A673 (cell line): ENCODE measurements around the gene CCDC9B. TPM values are rescaled to one million over a fixed set of nuclear protein-coding genes. Genes with fewer than 3 reads are reported as not detected.

Experiments
- BruUV-seq: library from RNA; stranded (reverse); fragments of 400-500 nt; replicated peaks from 2 replicates; lab custom pipeline; 2021; lab: Mats Ljungman, UMichigan
- CTCF ChIA-PET: fragments of 300-600 bp; sonication (Branson Sonifier 250); formaldehyde crosslinking; loops from one replicate; lab custom pipeline; 2022; ENCODE audit warnings: antibody characterized with exemption; lab: Charles Lee
- POLR2A ChIA-PET: fragments of 300-600 bp; sonication (Branson Sonifier 250); formaldehyde crosslinking; loops from one replicate; lab custom pipeline; 2022; ENCODE audit warnings: antibody characterized with exemption; ENCODE audit not compliant: low non-redundant PET; lab: Charles Lee
- DNase-seq: peaks from one replicate; pipeline ENCODE4 v3.0.0-alpha.2; 2015; ENCODE audit warnings: low spot score
- H3K27ac ChIP-seq: fragments of 200-600 bp; sonication (generic); 2 replicates; pipeline ENCODE4 v1.5.1; 2016; ENCODE audit warnings: mixed run types, low read depth, mild to moderate bottlenecking, mixed read lengths, antibody characterized with exemption, low read length; ENCODE audit not compliant: poor library complexity, severe bottlenecking
- H3K27me3 ChIP-seq: fragments of 200-600 bp; sonication (generic); replicated peaks from 2 replicates; pipeline ENCODE4 v1.6.1; 2017; ENCODE audit warnings: mixed run types, low read depth, mild to moderate bottlenecking, mixed read lengths, antibody characterized with exemption, low read length; ENCODE audit not compliant: insufficient read depth, poor library complexity
- H3K36me3 ChIP-seq: fragments of 200-600 bp; sonication (generic); 2 replicates; pipeline ENCODE4 v1.6.1; 2016; ENCODE audit warnings: mixed run types, mild to moderate bottlenecking, mixed read lengths, antibody characterized with exemption, low read length; ENCODE audit not compliant: insufficient read depth, poor library complexity, severe bottlenecking
- H3K4me1 ChIP-seq: fragments of 200-600 bp; sonication (generic); 2 replicates; pipeline ENCODE4 v1.6.1; 2017; ENCODE audit warnings: mixed run types, mild to moderate bottlenecking, mixed read lengths, antibody characterized with exemption, low read length; ENCODE audit not compliant: insufficient read depth, poor library complexity, severe bottlenecking
- H3K4me3 ChIP-seq: fragments of 200-600 bp; sonication (generic); 2 replicates; pipeline ENCODE4 v1.5.1; 2016; ENCODE audit warnings: low read depth, mixed run types, mild to moderate bottlenecking, mixed read lengths, low read length; ENCODE audit not compliant: poor library complexity, severe bottlenecking
- H3K9me3 ChIP-seq: fragments of 200-600 bp; sonication (generic); 2 replicates; pipeline ENCODE4 v1.6.1; 2016; ENCODE audit warnings: mixed run types, low read depth, mild to moderate bottlenecking, mixed read lengths, antibody characterized with exemption, low read length; ENCODE audit not compliant: poor library complexity, severe bottlenecking
- CTCF ChIP-seq: fragments of 300-800, 200-600 bp; sonication (generic); conservative IDR thresholded peaks from 2 replicates; pipeline ENCODE4 v1.5.1; 2017; ENCODE audit warnings: low read depth, mild to moderate bottlenecking, antibody characterized with exemption, low read length, moderate library complexity, mixed read lengths
- EZH2 ChIP-seq: fragments of 200-600 bp; sonication (generic); IDR thresholded peaks from 2 replicates; pipeline ENCODE4 v1.6.1; 2017; ENCODE audit warnings: borderline replicate concordance, low read depth, mild to moderate bottlenecking, mixed read lengths, antibody characterized with exemption, low read length; ENCODE audit not compliant: poor library complexity, severe bottlenecking
- intact Hi-C: fragments of 100-400 bp; cut with micrococcal nuclease; formaldehyde crosslinking; loops from one replicate; pipeline ENCODE4 v1.10.0; 2022; ENCODE audit not compliant: unreplicated experiment
- total RNA-seq: library from RNA; stranded (reverse); gene quantifications from 2 replicates; pipeline ENCODE4 v1.2.3, GENCODE V29; 2021

The CCDC9B gene
- total RNA-seq, 1 experiment from 2014 or later: 8.6 TPM

- Histone ChIP-seq H3K4me1 (no peaks in the 10 kb centered on the region), H3K4me3 (no peak overlapping the region), H3K9me3 (no peaks in the 10 kb centered on the region), H3K27me3 (no peaks in the 10 kb centered on the region), H3K27ac (no peak overlapping the region), H3K36me3 (no peaks in the 10 kb centered on the region)
- BruUV-seq: no TSS peak
- POLR2A ChIA-PET: no interaction called here
- intact Hi-C loops: no loop called here
- DNase-seq: no peak
- no peak for TF ChIP-seq CTCF
- TF ChIP-seq EZH2: no peak
- CTCF ChIA-PET: interaction anchor here (0.7 kb wide), 1 partner anchor 16 kb away, joined by 3 read pairs; no protein-coding TSS in a partner anchor
Measured at GRCh38 chr15:40301467-40302179, 39.1 kb downstream of the CCDC9B start.

- no peaks in the 10 kb centered on the region for H3K36me3 ChIP-seq
- ChIA-PET CTCF (interaction anchor here (0.7 kb wide), 1 partner anchor 15 kb away, joined by 3 read pairs; no protein-coding TSS in a partner anchor), POLR2A (no interaction called here)
- intact Hi-C loops: no loop called here
- no peak overlapping the region for H3K4me3 ChIP-seq
- H3K27me3 ChIP-seq: no peaks in the 10 kb centered on the region
- no peak for TF ChIP-seq CTCF
- TF ChIP-seq EZH2: no peak
- no peaks in the 10 kb centered on the region for H3K4me1 ChIP-seq
- no peak for DNase-seq
- no TSS peak for BruUV-seq
- H3K9me3 ChIP-seq: no peaks in the 10 kb centered on the region
- no peak overlapping the region for H3K27ac ChIP-seq
Measured at GRCh38 chr15:40300771-40301170, 40.0 kb downstream of the CCDC9B start.

- Histone ChIP-seq H3K36me3 (no peaks in the 10 kb centered on the region), H3K4me3 (no peak overlapping the region), H3K9me3 (no peaks in the 10 kb centered on the region), H3K27me3 (no peaks in the 10 kb centered on the region), H3K4me1 (no peaks in the 10 kb centered on the region), H3K27ac (no peak overlapping the region)
- CTCF ChIA-PET: no interaction called here
- DNase-seq: no peak
- intact Hi-C loops: no loop called here
- TF ChIP-seq EZH2 (no peak), CTCF (no peak)
- POLR2A ChIA-PET: no interaction called here
- BruUV-seq: no TSS peak
Measured at GRCh38 chr15:40300367-40300766, 40.4 kb downstream of the CCDC9B start.
